C4-2B (cell line): ENCODE results near the gene DNAJC8.

Source experiments
- ZFX ChIP-seq: fragments of 450-650 bp; IDR thresholded peaks from 2 replicates; pipeline ENCODE4 v1.6.1; 2017
- TF ChIP-seq, protein P1 (sequence below): fragments of 450-650 bp; conservative IDR thresholded peaks from 2 replicates; pipeline ENCODE4 v1.5.1; 2017; ENCODE audit warnings: mild to moderate bottlenecking

DNA sequence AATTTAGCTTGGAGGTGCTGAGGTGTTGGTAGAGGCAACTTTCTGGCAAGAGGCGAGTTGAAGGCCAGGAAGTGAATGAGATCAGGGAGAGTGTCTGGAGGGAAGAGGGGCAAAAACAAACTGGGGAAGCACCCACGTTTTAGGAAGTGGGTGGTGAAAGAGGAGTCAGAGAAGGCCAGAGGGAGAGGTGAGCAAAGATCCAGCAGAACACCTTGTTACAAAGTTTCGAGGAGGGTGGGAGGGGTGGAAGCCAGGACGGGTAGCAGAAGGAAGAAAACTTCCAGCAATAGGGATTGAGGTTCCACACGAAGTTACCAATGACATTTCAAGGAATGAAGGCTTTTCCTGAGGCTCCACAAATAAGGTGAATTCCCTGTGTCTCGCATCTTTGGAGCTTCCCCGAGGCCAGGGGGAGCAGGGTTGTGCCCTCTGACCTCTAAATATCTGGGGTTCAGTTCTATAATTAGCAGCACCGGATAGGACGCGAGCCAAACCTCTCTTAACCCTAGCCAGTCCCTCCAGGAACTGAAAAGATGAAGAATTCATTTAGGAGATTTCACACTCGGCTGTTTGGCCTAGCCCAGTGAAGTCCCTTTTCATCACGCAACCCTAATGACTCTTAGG is 25.9 kb upstream of the DNAJC8 start:
- TF ChIP-seq, protein P1, sequence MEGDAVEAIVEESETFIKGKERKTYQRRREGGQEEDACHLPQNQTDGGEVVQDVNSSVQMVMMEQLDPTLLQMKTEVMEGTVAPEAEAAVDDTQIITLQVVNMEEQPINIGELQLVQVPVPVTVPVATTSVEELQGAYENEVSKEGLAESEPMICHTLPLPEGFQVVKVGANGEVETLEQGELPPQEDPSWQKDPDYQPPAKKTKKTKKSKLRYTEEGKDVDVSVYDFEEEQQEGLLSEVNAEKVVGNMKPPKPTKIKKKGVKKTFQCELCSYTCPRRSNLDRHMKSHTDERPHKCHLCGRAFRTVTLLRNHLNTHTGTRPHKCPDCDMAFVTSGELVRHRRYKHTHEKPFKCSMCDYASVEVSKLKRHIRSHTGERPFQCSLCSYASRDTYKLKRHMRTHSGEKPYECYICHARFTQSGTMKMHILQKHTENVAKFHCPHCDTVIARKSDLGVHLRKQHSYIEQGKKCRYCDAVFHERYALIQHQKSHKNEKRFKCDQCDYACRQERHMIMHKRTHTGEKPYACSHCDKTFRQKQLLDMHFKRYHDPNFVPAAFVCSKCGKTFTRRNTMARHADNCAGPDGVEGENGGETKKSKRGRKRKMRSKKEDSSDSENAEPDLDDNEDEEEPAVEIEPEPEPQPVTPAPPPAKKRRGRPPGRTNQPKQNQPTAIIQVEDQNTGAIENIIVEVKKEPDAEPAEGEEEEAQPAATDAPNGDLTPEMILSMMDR, result no peak
- no peak for TF ChIP-seq ZFX
